GDM1 (cell line): Measurements from ENCODE around the gene LRCH1.
A peak's percentile ranks its signal among the peaks of the same experiment; 100 is the strongest.

Experiments used
- DNase-seq: peaks from one replicate; lab custom pipeline; 2025; lab: John Stamatoyannopoulos, UW

LRCH1 gene

GRCh38 chr13:46593398-46593797 lies 40.4 kb downstream of the LRCH1 start:
- DNase-seq = no peak

GRCh38 chr13:46594374-46595078 lies 41.6 kb downstream of the LRCH1 start:
- no peak for DNase-seq

- DNase-seq = no peak
These were observed 42.3 kb downstream of the LRCH1 start for GRCh38 chr13:46595136-46595884.

GRCh38 chr13:46595885-46596275 lies 42.9 kb downstream of the LRCH1 start:
- DNase-seq = no peak

- DNase-seq = no peak
These were observed 43.5 kb downstream of the LRCH1 start for GRCh38 chr13:46596466-46596865.

- DNase-seq = peak; percentile 41
These were observed 45.3 kb downstream of the LRCH1 start for GRCh38 chr13:46598140-46598819.

- DNase-seq = no peak
These were observed 45.8 kb downstream of the LRCH1 start for GRCh38 chr13:46598820-46599180.

- no peak for DNase-seq
These were observed 48.0 kb downstream of the LRCH1 start for GRCh38 chr13:46600943-46601311.

GRCh38 chr13:46602531-46602930 lies 49.6 kb downstream of the LRCH1 start:
- no peak for DNase-seq

GRCh38 chr13:46603165-46603603 lies 50.2 kb downstream of the LRCH1 start:
- DNase-seq = no peak

- no peak for DNase-seq
These were observed 51.4 kb downstream of the LRCH1 start for GRCh38 chr13:46604226-46604990.

- DNase-seq = no peak
These were observed 52.3 kb downstream of the LRCH1 start for GRCh38 chr13:46605076-46605824.

- DNase-seq = peak; percentile 67
These were observed 53.0 kb downstream of the LRCH1 start for GRCh38 chr13:46605825-46606554.

GRCh38 chr13:46606970-46607369 lies 54.0 kb downstream of the LRCH1 start:
- peak; percentile 59 for DNase-seq

GRCh38 chr13:46607768-46608564 lies 55.0 kb downstream of the LRCH1 start:
- DNase-seq = no peak

GRCh38 chr13:46609052-46609451 lies 56.1 kb downstream of the LRCH1 start:
- no peak for DNase-seq

GRCh38 chr13:46609726-46610125 lies 56.8 kb downstream of the LRCH1 start:
- DNase-seq = no peak

- no peak for DNase-seq
These were observed 59.3 kb downstream of the LRCH1 start for GRCh38 chr13:46612267-46612666.

- no peak for DNase-seq
These were observed 60.6 kb downstream of the LRCH1 start for GRCh38 chr13:46613409-46614049.

GRCh38 chr13:46614582-46614981 lies 61.6 kb downstream of the LRCH1 start:
- no peak for DNase-seq
